Left ventricle myocardium inferior (tissue), 1 donor: ENCODE measurements around the gene SGSM2. TPM values are rescaled to one million over a fixed set of nuclear protein-coding genes. Genes with fewer than 3 reads are reported as not detected.

Experiments
- DNase-seq: peaks from one replicate; pipeline ENCODE4 v3.0.0-alpha.2; 2020
- H3K27ac ChIP-seq: fragments of 200-600 bp; replicated peaks from 2 replicates; pipeline ENCODE4 v1.8.0; 2021
- H3K27me3 ChIP-seq: fragments of 200-600 bp; 2 replicates; pipeline ENCODE4 v1.8.0; 2021; ENCODE audit warnings: low read depth
- H3K36me3 ChIP-seq: fragments of 200-600 bp; 2 replicates; pipeline ENCODE4 v1.8.0; 2021
- H3K4me1 ChIP-seq: fragments of 200-600 bp; 2 replicates; pipeline ENCODE4 v1.8.0; 2021
- H3K4me3 ChIP-seq: fragments of 200-600 bp; 2 replicates; pipeline ENCODE4 v1.8.0; 2021; ENCODE audit warnings: mild to moderate bottlenecking, moderate library complexity
- H3K9me3 ChIP-seq: fragments of 200-600 bp; replicated peaks from 2 replicates; pipeline ENCODE4 v1.8.0; 2021
- CTCF ChIP-seq: fragments of 200-600 bp; IDR thresholded peaks from 2 replicates; pipeline ENCODE4 v1.8.0; 2021; ENCODE audit warnings: antibody characterized with exemption, mild to moderate bottlenecking, borderline replicate concordance
- intact Hi-C: fragments of 100-400 bp; cut with micrococcal nuclease; formaldehyde crosslinking; loops from one replicate; pipeline ENCODE4 v1.11.0; 2022
- total RNA-seq: library from RNA; stranded (reverse); fragmentation: NEBNext Ultra II Directional; extraction: Animal tissue kit (Norgen Biotek cat#: 25700); gene quantifications from one replicate; pipeline ENCODE4 v1.2.1, GENCODE V29; 2021
- donor health status: DM: no; HTN: yes; CAD: no; lungs with severe emphysema.

Gene SGSM2
- total RNA-seq, 1 donor from 2014 or later = 24.5 TPM

DNA sequence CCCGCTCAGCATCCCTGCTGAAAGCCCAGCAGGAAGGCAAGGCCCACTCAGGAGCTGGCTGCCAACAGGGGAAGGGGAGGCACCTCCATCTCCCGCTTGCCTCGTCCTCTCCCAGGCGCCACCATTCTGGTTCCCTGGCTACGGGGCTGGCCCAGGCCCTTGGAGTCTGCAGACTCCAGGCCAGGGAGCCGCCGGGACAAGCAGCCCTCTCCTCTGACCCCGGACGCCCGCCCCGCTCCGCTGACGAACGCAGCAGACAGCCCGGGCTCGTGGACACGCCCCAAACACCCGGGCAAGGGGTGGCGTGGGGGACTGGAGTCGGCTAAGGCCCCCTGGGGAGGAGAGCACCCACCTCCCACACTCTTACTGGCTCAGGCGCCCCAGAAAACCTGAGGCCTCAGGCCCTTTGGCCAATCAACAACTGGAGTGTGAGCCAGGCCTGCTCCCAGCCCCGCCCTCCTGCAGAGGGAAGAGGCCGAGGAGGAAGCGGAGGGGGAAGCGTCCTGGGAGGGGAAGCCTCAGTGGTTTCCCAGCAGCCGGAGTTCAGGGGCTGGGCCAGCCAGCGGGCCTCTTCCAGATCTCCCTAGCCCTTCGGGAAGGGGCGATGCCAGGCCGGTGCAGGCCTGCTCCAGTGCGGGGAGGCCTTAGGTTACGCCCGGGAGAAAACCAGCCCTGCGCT, 59.4 kb downstream of the SGSM2 start:
- peak; percentile 94 for DNase-seq
- Histone ChIP-seq H3K27ac (peak overlapping the region; percentile 99), H3K27me3 (no peaks in the 10 kb centered on the region), H3K9me3 (no peaks in the 10 kb centered on the region), H3K4me3 (peak overlapping the region; percentile 87), H3K4me1 (peaks cover 82% of the 10 kb centered on the region), H3K36me3 (no peaks in the 10 kb centered on the region)
- no peak for TF ChIP-seq CTCF
- intact Hi-C loops = no loop called here

GRCh38 chr17:2397247-2398171, 60.2 kb downstream of the SGSM2 start:
- H3K27me3 ChIP-seq = no peaks in the 10 kb centered on the region
- peak overlapping the region; percentile 87 for H3K4me3 ChIP-seq
- H3K36me3 ChIP-seq = no peaks in the 10 kb centered on the region
- no peaks in the 10 kb centered on the region for H3K9me3 ChIP-seq
- intact Hi-C loops = no loop called here
- DNase-seq = no peak
- no peak for TF ChIP-seq CTCF
- H3K27ac ChIP-seq = peak overlapping the region; percentile 99
- H3K4me1 ChIP-seq = peaks cover 81% of the 10 kb centered on the region

DNA sequence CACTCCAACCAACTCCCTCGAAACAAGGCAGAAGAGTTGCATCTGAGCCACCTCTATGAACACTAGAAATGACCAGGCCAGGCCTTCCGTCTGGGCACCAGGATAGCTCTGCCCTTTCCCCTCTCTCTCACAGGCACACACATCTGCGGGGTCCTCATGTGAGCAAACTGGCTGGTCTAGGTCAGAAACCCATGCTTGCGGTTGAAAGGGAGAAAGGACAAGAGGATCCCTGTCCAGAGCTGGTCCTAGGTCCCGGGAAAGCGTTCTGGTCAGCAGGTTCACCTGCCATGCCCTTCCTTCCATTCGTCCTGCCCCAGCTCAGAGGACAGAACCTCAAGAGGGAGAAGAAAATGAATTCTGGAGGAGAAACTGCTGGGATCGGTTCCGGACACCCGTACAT, 60.9 kb downstream of the SGSM2 start:
- Histone ChIP-seq H3K36me3 (no peaks in the 10 kb centered on the region), H3K4me1 (peaks cover 83% of the 10 kb centered on the region), H3K9me3 (no peaks in the 10 kb centered on the region), H3K4me3 (peak overlapping the region; percentile 87), H3K27ac (peak overlapping the region; percentile 99), H3K27me3 (no peaks in the 10 kb centered on the region)
- no peak for TF ChIP-seq CTCF
- DNase-seq = no peak
- intact Hi-C loops = no loop called here

- Histone ChIP-seq H3K4me3 (peak overlapping the region; percentile 87), H3K9me3 (no peaks in the 10 kb centered on the region), H3K36me3 (no peaks in the 10 kb centered on the region), H3K4me1 (peaks cover 85% of the 10 kb centered on the region), H3K27me3 (no peaks in the 10 kb centered on the region), H3K27ac (peak overlapping the region; percentile 99)
- intact Hi-C loops = no loop called here
- peak; percentile 56 for DNase-seq
- no peak for TF ChIP-seq CTCF
These were observed 61.6 kb downstream of the SGSM2 start for GRCh38 chr17:2398655-2399571.
